Epithelial cell of prostate (primary cell): ENCODE data around the gene ZNF236.
A peak's percentile ranks its signal among the peaks of the same experiment; 100 is the strongest.
"Not testable (repeated sequence)": the region's sequence is repeated elsewhere in the genome, so short reads cannot be mapped to it uniquely, and the experiment has no call there.

Experiments used
- DNase-seq: peaks from one replicate; pipeline ENCODE4 v3.0.0-alpha.2; 2011; ENCODE audit warnings: low read depth, low spot score
- H3K27ac ChIP-seq: fragments of 450-650 bp; 2 replicates; pipeline ENCODE4 v1.5.1; 2017; ENCODE audit warnings: mild to moderate bottlenecking

ZNF236 gene

DNA sequence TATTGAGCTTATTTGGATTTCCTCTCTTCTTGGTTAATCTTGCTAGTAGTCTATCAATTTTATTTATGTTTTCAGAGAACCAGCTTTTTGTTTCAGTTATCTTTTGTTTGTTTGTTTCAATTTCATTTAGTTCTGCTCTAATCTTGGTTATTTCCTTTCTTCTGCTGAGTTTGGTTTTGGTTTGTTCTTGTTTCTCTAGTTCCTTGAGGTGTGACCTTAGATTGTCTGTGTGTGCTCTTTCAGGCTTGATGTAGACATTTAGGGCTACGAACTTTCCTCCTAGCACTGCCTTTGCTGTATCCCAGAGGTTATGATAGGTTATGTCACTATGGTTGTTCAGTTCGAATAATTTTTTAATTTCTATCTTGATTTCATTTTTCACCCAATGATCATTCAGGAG is 141.6 kb downstream of the ZNF236 start:
- H3K27ac ChIP-seq: no peak overlapping the region
- DNase-seq: no peak

DNA sequence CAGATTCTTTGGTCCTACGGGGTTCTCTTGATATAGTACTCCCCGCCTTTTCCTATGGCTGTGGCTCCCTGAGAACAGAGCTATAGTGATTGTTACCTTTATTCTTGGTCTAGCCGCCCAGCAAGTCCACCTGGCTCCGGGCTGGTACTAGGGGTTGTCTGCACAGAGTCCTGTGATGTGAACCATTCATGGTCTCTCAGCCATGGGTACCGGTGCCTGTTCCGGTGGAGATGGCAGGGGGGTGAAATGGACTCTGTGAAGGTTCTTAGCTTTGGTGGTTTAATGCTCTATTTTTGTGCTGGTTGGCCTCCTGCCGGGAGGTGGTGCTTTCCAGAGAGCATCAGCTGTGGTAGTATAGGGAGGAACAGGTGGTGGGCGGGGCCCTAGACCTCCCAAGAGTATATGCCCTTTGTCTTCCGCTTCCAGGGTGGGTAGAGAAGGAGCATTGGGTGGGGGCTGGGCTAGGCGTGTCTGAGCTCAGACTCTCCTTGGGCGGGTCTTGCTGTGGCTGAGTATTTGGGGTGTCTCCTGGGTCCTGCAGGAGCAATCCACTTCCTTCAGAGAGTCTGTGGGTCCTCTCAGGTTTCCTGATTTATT is 143.3 kb downstream of the ZNF236 start:
- not testable (repeated sequence) for DNase-seq, H3K27ac ChIP-seq

GRCh38 chr18:76967299-76967698 is 144.9 kb downstream of the ZNF236 start:
- not testable (repeated sequence) for DNase-seq, H3K27ac ChIP-seq

DNA sequence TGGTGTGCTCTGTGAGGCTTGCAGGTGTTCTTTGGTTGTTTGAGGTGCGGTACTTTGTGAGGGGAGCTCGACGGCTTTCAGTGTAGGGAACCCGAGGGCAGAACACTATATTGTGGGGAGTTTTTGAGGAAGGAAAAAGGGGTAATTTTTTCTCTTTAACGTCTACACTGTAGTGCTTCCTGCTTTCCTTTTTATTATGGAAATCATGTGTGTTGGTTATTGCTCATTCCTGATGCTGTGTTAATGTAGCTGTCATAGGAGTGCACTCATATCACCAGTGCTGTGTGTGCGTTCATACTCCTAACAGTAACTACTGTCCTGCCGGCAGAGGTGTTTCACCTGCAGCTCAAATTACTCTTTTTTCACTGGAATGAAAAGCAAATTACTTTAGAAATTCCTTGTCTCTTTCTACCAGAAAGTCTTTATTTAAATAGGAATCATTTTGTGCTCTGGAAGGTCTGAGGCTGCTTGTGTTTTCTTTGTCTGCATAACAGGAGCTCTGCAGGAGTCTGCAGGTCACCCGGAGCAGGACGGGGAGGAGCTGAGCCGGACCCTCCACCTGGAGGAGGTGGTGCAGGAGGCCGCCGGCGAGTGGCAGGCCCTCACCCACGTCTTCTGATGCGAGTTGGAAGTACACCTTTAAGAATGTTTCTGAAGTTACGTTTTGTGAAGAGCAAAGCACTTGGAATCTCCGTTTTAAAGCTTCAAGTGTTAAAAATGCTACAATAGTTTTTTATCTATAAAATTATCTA is 145.5 kb downstream of the ZNF236 start:
- H3K27ac ChIP-seq: no peak overlapping the region
- DNase-seq: no peak

GRCh38 chr18:76970770-76971559 is 148.6 kb downstream of the ZNF236 start:
- no peak for DNase-seq
- H3K27ac ChIP-seq: no peak overlapping the region

GRCh38 chr18:76972241-76972640 is 149.9 kb downstream of the ZNF236 start:
- peak; percentile 3 for DNase-seq
- H3K27ac ChIP-seq: no peak overlapping the region

DNA sequence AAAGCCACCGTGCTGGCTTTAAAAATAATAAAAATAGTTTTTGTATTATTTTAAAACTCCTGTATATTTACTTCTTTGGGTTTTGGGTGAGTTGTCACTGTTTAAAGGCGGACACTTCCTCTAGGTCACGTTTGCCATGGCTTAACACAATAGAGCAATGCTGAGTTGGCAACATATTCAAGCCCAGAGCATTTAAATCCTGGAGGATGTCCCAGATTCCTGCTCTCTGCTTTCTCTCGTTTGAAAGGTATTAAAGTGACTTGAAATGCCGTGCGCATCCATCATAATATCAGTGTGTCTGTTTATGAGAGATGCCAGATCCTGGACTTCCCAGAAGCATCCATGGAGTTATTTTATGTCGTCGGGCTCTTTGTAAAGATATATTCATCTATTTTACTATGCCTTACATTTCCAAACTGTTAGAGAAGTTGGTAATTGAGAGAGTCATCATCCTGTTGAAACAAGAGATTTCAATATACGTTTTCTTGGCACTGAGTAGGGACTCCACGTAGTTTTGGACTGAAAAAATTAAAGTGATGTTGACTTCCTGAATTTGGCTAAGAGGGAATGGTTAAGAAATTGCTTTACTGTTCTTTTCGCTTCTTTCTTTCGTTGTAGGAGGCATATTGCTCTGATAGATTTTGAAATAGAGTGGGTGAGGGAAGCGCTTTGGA is 150.6 kb downstream of the ZNF236 start:
- no peak for DNase-seq
- no peak overlapping the region for H3K27ac ChIP-seq

DNA sequence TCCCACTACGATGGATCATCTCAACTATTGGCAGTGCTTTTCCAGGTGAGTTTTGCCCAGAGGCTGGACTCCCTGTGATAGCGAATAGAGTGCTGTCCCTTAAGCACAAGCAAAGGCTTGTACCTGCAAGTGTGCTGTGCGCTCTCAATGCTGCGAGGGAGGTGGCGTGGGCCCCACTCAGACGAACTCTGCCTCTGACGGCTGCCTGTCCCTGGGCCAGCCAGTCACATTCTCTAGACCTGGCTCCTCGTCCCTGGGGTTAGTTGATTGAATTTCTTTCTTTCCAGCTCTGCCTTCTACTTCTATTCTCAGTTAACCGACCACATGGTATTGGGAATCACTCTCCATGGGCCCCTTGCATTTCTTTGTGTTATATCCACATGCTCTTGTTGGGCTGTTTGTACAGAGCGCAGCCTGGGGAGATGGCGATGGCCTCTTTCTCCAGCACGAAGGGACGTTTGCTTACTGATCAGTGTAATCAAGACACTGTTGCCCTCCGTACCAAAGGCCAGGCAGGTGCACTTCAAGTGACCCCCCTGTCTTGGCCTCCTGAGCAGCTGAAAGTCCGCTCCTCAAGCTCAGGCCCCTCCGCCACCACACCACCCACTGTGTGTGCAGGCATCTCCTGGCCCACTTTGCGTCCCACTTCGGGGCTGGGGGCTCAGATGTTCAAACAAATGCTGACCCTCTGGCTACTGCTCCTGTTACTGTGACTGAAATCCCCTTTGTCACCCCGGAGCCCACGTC is 151.3 kb downstream of the ZNF236 start:
- H3K27ac ChIP-seq: no peak overlapping the region
- DNase-seq: no peak

DNA sequence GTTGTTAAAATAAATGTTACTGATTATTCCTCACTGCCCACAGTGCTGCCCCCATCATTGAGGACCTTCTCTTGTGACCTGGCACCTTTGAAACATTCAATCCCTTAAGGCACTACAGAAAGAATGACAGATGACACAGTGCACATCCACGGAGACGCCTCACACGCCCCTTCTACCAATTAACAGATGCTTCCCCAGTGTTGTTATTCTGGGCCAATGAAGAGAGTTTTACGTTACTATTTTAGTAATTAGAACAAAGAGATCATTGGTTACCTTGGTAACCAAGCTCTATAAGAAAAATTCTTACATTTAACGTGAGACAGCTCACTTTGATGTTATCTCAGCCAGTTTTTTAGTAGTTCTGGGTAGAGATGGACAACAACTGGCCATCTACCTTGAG is 152.0 kb downstream of the ZNF236 start:
- DNase-seq: no peak
- H3K27ac ChIP-seq: no peak overlapping the region

- no peak for DNase-seq
- no peak overlapping the region for H3K27ac ChIP-seq
Measured at GRCh38 chr18:76975577-76976110, 153.3 kb downstream of the ZNF236 start.

DNA sequence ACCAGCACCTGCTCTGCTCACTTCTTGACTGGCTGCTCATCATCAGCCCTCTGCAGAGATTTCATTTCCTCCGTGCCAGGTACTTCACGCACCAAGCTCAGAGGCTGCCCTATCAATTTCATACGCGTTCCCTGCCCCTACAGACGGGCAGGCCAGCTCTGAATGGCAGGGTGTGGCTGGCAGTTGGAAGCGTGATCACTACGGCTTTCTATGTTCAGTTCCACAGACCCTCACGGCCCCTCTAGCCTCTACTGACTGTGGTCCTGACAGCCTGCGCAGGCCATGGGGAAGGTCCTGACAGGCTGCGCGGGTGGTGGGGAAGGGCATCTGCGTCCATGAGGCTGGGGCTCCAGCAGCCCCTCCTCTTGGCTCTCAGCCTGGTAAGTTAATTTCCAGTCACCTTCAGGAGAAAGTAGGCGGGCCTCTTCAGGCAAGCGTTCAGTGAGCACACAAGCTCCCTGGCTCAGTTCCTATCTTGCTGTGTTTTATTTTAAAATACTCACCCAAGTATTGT is 154.8 kb downstream of the ZNF236 start:
- H3K27ac ChIP-seq: no peak overlapping the region
- DNase-seq: no peak

DNA sequence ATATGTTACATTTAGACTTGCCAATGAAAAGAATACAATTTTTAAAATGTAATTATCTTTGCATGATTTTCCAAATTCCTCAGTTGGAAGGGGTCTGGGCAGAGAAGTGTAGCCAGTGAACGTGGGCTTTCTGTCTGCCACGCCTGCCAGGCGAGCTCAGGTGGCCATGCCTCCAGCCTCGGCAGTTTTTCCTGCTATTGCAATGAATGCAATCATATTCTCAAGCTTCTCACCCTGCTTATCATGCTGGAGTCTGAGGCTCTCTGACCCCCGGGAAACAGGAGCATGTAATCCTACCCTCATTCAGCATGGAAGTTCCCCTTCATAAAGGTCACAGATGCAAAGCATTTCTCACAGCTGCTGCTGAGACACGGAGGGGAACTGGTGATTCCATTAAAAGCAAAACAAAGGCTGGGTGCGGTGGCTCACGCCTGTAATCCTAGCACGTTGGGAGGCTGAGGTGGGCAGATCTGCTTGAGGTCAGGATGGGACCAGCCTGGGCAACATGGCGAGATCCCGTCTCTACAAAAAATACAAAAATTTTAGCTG is 155.4 kb downstream of the ZNF236 start:
- H3K27ac ChIP-seq: no peak overlapping the region
- no peak for DNase-seq

- DNase-seq: no peak
- H3K27ac ChIP-seq: no peak overlapping the region
Measured at GRCh38 chr18:76978616-76979015, 156.3 kb downstream of the ZNF236 start.

GRCh38 chr18:76979111-76979751 is 156.9 kb downstream of the ZNF236 start:
- no peak for DNase-seq
- no peak overlapping the region for H3K27ac ChIP-seq

DNA sequence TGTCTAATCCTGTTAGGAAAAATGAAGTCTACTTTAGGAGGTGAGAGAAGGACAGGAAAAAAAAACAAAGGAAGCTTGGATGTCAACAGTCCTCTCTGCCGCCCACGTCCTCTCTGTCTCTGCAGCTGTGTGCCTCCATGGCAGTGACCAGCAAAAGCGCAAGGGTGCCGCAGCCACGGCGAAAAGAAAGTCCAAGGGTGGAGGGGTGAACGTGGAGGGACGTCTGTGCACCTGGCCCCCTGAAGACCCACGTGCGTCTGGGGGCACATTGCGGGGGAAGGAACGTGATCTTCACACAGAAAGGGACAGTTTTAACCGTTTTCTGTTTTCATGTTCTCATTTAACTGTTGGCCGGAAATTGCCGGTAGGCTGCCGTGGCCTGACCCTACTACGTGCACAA is 157.5 kb downstream of the ZNF236 start:
- no peak for DNase-seq
- H3K27ac ChIP-seq: no peak overlapping the region

GRCh38 chr18:76980663-76981395 is 158.5 kb downstream of the ZNF236 start:
- H3K27ac ChIP-seq: no peak overlapping the region
- DNase-seq: no peak

GRCh38 chr18:76981396-76981968 is 159.1 kb downstream of the ZNF236 start:
- DNase-seq: no peak
- H3K27ac ChIP-seq: no peak overlapping the region

GRCh38 chr18:76982038-76982437 is 159.7 kb downstream of the ZNF236 start:
- no peak for DNase-seq
- H3K27ac ChIP-seq: no peak overlapping the region
